Adipose tissue (tissue), 3 donors: ENCODE results near the gene C2orf78. TPM values are rescaled to one million over a fixed set of nuclear protein-coding genes. Genes with fewer than 3 reads are reported as not detected.

Experiments
- H3K27ac ChIP-seq: one replicate; pipeline ENCODE4 v1.5.1; 2013; ENCODE audit warnings: low read depth, low read length
- WGBS, 3 donors: extraction: QIAGEN DNeasy Blood & Tissue Kit; methylation state at CpG; one replicate each; pipeline ENCODE4 v1.1.7; 2013; 5-methylcytosine and 5-hydroxymethylcytosine counted together
- polyA plus RNA-seq, 3 donors: library from polyadenylated mRNA; stranded (reverse); fragments of 200-250 nt; gene quantifications; one replicate each; pipeline ENCODE4 v1.2.3, GENCODE V29; 2013
- donor health status: healthy with polysubstance abuse.
- donor health status: Bipolar disorder and iron deficiency.
- donor health status: healthy.

The C2orf78 gene
- polyA plus RNA-seq, 3 donors = not detected

DNA sequence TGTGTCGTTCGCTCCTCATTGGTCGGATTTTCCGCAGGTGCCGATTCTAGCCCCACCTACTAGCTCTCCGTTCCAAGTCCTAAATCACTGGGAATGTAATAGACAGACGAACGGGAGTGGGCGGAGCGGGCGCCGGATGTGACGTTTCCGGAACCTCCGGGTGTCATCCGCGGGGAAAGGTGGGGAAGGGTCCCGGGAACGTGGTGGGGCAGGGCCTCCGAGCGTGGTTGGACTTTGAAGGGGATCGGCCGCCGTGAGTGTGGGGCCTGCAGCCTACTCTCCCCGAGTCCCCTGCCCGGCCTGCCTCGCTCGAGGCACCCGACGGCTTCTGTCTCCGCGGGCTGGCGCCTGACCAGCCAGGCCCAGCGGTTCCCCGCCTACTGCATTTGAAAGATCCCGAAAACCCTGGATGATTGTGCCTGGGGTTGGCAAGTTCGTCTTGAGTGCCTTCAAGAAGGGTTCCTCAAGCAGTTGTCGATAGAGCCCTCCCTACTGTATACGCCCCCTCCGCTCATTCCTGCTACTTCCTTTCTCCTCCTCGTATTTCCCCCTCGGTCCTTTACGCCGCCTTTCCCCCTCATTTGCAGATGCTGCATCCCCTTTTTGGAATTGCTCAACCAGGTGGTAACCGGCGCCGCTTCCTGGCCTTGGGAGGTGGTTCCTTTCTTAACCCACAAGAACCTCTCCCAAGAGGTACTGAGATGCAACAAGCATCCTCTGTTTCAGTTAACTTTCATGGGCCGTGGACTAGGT lies 45.0 kb downstream of the C2orf78 start, which contains the start of gene STAMBP:
Gene STAMBP (plus strand): TSS at position 144 of the 753 bp plus-strand sequence. CDS start 1,896 bp downstream, outside the sequence.
- H3K27ac ChIP-seq = peak within 1 kb of the TSS; percentile 90
- 0 to 1% (median 1%) methylated on average over 48 of the region's 48 CpGs for WGBS, 3 donors

GRCh38 chr2:73830871-73831401 lies 47.0 kb downstream of the C2orf78 start:
- no peak overlapping the region for H3K27ac ChIP-seq

GRCh38 chr2:73832930-73833329 lies 48.9 kb downstream of the C2orf78 start:
- no peak overlapping the region for H3K27ac ChIP-seq

More at GRCh38 chr2:73830871-73831401, 47.0 kb downstream of the C2orf78 start:
- 80 to 84% (median 83%) methylated on average over 11 of the region's 11 CpGs for WGBS, 3 donors

DNA sequence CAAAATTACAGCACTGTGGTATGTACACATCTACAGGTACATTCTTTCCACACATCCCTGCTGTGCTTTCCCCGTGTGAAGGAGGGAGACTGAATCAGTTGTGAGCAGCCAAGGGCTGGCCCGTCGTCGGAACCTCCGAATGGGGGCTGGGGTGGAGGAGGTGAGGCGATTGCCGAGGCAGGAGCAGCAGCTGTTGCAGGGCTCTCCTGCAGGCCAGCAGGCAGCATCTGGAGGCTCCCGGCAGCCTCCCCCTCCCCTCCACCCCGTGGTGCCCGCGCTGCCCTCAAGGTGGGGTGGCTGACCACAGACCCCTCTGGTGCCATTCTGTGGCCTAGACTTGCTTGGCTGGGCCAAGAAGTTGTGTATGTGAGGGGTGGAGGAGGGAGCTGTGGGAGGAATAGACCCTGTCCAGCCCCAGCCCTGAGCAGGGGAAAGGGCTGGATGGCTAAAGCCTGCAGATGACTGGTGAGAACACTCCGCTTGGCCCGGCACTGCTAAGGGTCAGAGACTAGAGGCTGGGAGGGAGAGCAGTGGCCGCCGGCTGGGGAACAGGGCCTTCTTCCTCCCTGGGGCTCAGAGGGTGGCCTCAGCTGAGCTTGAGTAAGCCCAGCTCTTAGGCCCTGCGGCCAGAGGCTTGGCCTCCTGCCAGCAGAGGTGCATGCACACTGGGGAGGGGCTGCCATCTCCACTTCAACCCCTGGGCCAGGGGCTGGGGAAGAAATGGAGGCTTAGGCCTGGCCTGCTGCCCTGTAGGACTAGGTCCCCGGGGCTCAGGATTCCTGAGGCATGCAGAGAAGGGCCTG lies 52.4 kb downstream of the C2orf78 start:
- no peak overlapping the region for H3K27ac ChIP-seq
- 71 to 90% (median 78%) methylated on average over 13 to 17 of the region's 17 CpGs for whole genome bisulfite sequencing, 3 donors

DNA sequence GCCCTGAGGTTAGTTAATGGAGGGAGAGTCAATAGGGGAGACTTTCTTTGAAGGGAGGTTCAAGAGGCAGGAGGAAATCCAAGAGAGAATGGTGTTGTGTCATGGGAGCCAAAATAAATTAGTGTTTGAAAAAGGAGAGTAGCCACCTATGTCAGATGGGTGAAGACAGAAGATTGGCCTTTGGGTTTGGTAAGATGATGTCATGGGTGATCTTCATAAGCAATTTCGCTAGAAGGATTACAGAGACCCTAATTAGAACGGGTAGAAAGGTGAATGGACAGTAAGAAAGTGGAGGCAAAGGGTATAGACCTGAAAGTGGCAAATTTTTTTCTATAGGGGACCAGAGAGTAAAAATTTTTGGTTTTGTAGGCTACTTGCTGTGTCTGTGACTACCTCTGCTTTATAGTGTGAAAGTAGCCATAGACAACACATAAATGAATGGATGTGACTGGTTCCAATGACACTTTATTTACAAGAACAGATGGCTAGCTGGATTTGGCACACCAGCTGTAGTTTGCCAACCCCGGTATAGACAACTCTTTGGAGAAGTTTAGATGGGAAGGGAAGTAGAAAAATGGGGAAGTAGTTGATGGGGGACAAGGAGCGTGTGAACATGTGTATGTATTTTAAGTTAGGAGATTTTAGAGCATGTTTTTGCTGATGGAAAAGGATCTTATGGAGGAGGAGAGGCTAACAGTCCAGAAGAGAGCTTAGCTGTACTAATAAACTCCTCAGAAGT lies 54.0 kb downstream of the C2orf78 start:
- WGBS, 3 donors = 66 to 82% (median 77%) methylated on average over 4 of the region's 4 CpGs
- H3K27ac ChIP-seq = no peak overlapping the region

GRCh38 chr2:73838889-73839534 lies 55.0 kb downstream of the C2orf78 start:
- WGBS, 3 donors = 59 to 77% (median 63%) methylated on average over 2 of the region's 2 CpGs
- H3K27ac ChIP-seq = no peak overlapping the region

GRCh38 chr2:73839653-73840411 lies 55.8 kb downstream of the C2orf78 start:
- H3K27ac ChIP-seq = no peak overlapping the region
- WGBS, 3 donors = 78 to 84% (median 80%) methylated on average over 3 of the region's 3 CpGs

- WGBS, 3 donors = 16 to 88% (median 81%) methylated on average over 5 of the region's 5 CpGs
- H3K27ac ChIP-seq = no peak overlapping the region
Observed at GRCh38 chr2:73841912-73842738, 58.1 kb downstream of the C2orf78 start.

DNA sequence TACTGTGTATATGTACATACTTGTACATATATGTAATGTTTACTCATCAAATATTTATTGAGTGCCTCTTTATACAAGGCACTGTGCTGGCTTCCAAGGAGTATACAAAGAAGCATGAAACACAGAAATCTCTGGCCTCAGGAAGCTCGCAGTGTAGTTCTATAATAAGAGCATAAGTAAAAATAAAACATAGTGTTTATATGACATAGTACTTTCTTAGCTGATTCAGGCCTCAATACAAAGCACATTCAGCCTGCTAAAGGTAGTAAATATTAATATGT lies 58.7 kb downstream of the C2orf78 start:
- no peak overlapping the region for H3K27ac ChIP-seq
- 61 to 93% (median 85%) methylated on average over 1 of the region's 1 CpG for WGBS, 3 donors

- H3K27ac ChIP-seq = no peak overlapping the region
- WGBS, 3 donors = 31 to 67% (median 37%) methylated on average over 2 of the region's 2 CpGs
Observed at GRCh38 chr2:73844087-73844486, 60.1 kb downstream of the C2orf78 start.

DNA sequence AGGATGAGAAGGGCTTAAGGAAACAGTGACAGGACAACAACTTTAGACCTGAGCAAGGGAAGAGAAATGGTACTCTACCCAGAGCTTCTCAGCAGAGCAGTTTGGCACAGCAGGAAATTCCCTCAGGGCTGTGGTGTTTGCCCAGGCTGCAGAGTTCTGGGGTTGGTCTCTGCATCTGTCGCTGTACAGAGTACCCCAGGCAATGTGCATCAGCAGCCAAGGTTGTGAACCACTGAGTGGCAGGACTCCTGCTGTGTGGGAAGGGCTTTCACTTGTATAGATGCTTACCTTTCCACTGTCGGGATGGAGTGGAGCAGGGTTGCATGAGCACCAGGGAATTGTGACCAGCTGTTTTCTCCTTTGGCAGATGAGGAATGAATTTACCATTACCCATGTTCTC lies 66.0 kb downstream of the C2orf78 start:
- 94 to 100% (median 95%) methylated on average over 2 of the region's 2 CpGs for WGBS, 3 donors
- H3K27ac ChIP-seq = no peak overlapping the region

GRCh38 chr2:73851274-73851673 lies 67.3 kb downstream of the C2orf78 start:
- 68 to 81% (median 80%) methylated on average over 3 of the region's 3 CpGs for WGBS, 3 donors
- H3K27ac ChIP-seq = no peak overlapping the region

DNA sequence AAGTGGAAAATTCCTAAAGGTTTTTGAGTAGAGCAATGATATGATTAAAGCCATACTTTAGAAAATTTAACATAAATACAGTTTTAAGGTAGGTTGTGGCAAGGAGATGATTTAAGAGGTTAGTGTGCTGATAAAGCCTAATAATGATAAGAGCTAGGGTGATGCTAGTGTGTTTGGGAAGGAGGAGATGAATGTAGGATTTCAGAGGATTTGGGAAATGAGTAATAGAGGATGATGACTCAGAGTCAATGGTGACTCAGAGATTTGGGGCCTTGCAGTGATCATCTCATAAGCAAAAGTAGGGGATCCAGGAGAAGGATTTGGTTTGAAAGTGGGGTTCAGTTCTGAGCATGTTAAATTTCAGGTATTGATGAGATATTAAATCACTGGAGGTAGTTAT lies 68.0 kb downstream of the C2orf78 start:
- no peak overlapping the region for H3K27ac ChIP-seq

DNA sequence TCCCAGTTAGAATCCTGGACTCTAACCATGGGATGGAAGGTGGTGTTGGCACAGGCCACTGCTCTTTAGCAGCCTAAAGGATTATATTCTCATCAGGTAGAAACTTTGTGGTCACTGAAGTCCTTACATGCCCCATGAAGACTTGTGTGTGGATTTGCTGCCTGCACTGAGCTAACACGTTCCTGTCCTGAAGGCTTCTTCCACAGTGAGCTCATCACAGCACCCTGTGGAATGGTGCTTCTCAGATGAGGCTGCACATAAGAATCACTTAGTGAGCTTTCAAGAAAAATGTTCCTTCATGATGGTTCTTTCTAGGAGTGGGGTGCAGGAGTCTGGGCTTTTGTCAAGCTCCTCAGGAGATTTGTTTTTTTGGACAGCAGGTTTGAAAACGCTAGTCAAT lies 71.5 kb downstream of the C2orf78 start:
- no peak overlapping the region for H3K27ac ChIP-seq
- WGBS, 3 donors = 88 to 94% (median 92%) methylated on average over 2 of the region's 2 CpGs

GRCh38 chr2:73856214-73856613 lies 72.2 kb downstream of the C2orf78 start:
- no peak overlapping the region for H3K27ac ChIP-seq

DNA sequence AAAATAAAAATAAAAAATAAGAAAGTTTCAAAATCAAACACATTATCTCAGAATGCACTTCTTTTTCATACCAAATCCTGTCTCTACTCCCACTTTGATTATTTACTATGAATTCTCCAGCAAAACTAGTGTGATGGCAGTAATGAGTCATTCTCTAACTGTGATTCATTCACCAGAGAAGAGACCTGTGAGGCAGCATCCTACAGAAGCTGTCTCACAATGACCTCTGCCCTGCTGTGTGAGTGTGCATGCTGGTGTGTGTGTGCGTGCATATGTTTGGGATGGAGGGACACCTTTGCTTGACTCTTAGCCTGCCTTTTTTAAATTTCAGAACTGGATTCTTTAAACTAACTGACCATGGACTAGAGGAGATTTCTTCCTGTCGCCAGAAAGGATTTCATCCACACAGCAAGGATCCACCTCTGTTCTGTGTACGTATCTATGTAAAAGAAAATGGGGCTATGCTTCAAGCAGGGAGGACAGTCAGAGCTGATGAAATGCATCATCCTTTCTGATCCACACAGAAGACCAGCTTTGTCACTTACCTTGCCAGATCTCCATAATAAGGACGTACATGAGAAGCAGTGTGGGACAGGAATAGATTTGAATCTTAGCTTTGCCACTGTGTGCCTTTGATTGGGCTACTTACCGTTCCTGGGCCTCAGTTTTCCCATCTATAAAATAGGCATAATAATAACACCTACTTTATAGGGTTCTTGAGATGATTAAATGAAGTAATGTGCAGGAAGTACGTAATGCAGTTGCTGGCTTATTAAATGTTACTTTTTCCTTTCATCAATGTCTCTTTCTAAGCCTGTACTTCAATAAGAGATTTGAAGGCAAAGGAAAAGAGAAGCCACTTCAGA lies 76.0 kb downstream of the C2orf78 start:
- whole genome bisulfite sequencing, 3 donors = 91 to 97% (median 96%) methylated on average over 6 of the region's 6 CpGs
- no peak overlapping the region for H3K27ac ChIP-seq
